ENCODE data around the gene FHL1.
A peak's percentile ranks its signal among the peaks of the same experiment; 100 is the strongest.
"Not testable (repeated sequence)": the region's sequence is repeated elsewhere in the genome, so short reads cannot be mapped to it uniquely, and the experiment has no call there.

Gene FHL1

DNA sequence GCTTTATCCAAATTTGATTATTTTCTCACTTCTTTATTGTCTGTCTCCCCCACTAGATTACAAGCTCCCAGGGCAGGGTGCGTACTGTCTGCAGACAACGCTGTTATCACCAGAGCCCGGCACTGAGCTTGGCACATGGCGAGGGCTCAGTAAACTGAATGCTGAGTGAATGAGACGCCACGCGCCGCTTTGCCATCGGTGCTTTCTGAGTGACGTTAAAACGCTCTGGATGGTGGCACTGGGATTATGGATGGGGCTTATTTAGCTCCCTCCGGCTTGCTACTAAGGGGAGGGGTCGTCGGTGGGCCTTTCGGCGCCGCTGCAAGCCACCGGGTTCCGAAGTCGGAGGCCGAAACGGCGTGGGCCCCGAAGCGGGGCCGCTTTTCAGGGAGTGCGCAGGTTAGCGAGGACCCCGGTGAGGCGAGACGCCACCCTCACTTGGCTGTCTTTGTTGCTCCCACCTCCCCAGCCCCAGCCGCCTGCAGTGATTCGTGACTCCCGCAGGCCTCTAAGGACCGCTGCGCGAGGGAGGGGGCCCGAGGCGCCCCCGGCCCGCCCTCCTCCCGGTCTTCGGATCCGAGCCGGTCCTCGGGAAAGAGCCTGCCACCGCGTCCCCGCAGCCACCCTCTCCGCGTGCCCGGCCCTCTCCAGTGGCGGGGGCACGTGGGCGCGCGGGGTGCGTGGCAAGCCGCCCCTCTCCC lies 569 bp upstream of the FHL1 start:
- no peak for DNase-seq (ENCODE audit: low read depth in 2 of 2)

DNA sequence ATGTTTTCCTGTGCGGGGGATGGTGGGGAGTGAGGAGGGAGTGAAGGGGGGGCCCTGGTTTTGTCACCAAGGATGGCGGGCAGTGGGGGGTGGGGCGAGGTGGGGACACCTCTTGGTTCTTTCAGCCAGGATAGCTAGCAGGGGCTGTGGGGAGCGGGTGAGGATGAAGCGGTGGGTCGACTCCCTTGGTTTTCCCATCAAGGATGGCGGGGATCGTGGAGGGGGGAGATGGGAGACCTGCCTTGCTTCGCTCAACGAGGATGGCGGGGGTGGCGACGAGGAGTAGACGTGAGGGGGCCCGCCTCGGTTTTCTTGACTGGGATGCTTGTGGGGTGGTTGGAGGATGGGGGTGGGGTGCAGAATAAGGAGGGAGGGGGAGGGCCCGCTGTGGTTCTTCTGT lies 643 bp downstream of the FHL1 start:
- DNase-seq (ENCODE audit: low read depth in 2 of 2): no peak

DNA sequence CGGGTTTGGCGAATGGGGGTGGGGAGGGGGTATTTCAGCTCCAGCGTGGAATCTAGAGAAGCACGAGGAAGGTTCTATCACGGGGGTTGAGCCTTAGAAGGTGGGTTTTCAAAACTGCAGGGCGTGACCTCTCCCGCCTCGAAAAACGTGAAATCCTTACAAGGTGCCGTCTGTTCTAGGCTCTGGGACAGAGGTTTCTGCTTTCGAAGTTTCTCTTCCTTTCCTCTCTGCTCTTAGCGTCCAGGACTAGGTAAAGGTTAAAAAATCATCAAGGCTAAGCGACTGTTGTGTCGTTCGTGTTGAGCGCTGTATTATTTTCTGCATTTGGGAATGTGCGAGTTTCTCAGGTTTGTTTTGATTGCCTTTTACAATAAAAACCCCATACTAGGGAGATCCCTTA lies 1.1 kb downstream of the FHL1 start:
- DNase-seq (ENCODE audit: low read depth in 2 of 2): no peak

DNA sequence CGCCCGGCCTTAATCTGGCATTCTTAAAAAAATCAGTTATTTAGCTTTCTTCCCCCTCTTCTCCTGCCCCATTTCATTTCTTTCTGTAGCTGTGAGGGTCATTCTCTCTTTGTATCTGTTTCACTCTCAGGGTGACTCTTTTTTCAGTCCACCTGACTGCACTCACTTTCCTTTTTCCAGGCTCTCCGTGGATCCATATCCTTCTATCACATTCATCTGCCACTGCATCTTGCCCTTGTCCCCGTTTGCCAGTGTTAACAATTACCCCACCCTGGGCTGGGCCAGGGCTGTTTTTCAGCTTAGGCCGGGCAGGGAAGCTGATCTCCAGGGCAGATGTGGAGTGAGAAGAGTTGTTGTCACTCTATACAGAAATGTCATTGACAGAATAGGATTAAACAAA lies 7.7 kb downstream of the FHL1 start:
- no peak for DNase-seq (ENCODE audit: low read depth in 2 of 2)

DNA sequence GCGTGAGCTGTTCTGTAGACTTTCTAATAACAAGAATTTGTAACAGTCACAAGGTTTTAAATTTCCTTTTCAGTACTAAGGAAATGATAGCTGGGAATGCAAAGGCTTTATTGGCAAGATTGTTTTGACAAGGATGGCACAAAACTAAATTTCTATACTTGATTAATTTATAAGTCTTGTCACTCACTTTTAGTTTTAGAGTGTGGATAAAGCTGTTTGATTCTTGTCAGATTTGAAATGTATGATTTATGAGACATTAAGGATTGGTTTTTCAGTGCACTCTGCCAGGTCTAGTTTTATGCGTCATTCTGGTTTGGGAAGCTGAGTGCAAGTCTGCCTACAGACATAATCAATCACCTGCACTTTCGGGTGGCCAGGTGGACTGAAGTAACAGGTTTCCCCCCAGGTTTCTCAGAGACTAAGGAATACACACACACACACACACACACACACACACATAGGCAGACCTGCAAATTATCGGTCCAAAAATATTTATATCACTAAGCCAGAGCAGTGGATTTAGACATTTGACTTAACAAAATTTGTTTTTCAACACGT lies 9.3 kb downstream of the FHL1 start:
- no peak for DNase-seq (ENCODE audit: low read depth in 2 of 2)

DNA sequence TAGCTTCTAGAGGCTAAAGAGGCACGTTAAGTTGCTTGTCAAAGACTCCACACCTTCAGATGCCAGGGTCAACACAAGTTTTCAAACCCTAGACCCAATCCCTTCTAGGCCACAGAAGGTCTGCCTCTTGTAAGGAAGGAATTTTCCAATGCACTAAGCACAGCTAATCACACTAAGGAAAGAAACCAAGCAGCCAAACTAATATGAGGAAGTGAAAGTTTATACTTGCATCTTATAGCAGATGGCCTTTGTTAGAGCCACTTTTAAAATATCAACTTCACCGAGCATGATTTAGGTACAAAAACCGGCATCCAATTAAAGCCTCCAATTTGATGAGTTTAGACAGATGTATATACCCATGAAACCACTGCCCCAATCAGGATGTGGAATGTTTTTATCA lies 9.9 kb downstream of the FHL1 start:
- DNase-seq (ENCODE audit: low read depth in 2 of 2): no peak

DNA sequence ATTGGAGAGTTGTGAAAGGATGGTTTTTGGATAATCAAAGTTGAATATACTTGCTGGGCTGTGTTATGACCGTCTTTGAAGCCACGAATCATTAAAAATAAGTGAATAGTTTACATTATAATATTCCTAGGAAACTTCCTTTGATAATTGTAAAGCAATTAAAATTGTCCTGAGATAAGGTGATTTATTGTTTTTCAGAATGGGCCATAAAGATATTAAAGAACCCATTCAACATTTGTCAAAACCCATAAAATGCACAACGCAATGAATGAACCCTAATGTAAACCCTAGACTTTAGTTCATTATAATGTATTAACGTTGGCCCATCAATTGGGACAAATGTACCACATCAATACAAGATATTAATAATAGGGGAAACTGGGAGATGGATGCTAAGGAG lies 11.4 kb downstream of the FHL1 start:
- DNase-seq (ENCODE audit: low read depth in 2 of 2): no peak

DNA sequence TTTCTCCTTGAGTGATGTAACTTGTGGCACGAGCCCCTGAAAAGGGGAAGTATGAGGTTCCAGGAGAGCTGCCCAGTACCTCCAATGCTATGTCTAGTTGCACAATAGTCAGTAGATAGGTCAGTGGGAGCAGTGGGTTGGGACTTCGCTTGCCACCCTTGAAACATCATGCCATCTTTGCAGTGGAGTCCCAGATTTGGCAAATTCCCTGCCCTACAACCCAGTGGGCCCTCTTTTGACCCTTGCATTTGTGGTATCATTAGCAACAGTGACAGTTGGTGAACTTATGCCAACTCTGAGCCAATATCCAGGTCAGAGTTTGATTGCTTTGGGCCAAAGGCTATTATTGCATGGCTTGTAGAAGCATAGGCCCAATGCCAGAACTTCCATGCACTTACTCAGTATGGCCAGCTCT lies 12.3 kb downstream of the FHL1 start:
- no peak for DNase-seq (ENCODE audit: low read depth in 2 of 2)

DNA sequence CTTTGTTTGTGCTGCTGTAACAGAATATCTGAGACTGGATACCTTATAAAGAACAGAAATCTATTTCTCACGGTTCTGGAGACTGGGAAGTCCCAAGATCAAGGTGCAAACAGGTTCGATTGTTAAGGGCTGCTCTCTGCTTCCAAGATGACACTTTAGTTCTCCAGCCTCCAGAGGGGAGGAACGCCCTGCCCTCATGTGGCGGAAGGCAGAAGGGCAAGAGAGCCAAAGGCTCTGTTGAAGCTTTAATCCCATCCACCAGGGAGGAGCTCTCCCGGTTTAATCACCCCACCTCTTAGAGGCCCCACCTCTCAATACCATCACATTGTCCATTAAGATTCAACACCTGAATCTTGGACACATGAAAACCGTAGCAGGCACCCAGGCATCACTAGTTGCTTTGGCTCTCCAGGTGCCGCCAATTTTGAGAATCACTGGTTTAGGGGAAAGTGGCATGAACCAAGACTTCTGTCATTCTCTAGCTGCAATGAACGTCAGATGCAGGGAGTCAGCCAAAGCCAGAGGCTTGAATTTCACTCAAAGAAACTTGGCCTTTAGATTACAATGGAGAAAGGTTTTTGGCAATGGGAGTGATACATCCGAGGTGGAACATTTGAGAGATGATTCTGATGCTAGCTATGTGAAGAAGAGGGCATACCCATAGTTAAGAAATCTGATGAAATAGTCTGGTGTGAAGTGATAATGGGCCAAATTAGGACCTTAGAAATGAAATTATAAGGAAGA lies 15.7 kb downstream of the FHL1 start:
- peak in 1 of 2 donors; percentile 15 for DNase-seq (ENCODE audit: low read depth in 2 of 2)

DNA sequence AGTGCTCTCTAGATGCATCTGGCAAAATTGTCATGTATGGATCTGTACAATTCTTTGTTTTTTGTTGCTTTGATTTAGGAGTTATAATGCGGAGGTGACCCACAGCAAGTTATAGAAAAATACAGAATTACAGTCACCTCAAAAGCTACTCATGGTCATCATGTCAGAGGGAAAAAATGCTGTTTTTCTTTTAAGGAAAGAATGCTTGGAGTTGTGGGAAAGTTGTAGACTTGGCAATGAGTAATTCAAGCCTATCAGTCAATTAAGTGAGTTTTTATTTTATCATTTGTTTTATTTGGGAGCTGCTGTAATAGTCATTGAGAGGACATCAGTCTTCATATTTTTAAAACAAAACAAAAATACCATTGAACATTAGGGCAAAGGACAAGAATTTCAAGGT lies 16.4 kb downstream of the FHL1 start:
- DNase-seq (ENCODE audit: low read depth in 2 of 2): no peak

DNA sequence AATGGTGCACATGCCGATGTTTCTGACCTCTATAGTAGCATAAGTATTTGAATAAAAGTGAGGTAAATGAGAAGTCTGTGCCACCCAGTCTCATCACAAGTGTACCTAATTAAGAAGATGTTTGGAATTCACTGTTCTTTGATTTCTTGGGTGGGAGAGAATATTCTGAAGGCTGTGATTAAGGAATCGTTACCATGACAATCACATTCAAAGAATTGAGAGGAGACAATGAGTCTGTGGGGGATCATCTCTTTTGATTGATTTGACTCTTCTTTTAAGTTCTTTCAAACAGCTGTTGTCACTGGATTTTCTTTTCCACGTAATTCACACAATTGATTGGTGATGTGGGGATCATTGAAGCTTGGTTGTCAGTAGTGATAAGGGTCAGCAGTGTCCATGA lies 18.1 kb downstream of the FHL1 start:
- no peak for DNase-seq (ENCODE audit: low read depth in 2 of 2)

DNA sequence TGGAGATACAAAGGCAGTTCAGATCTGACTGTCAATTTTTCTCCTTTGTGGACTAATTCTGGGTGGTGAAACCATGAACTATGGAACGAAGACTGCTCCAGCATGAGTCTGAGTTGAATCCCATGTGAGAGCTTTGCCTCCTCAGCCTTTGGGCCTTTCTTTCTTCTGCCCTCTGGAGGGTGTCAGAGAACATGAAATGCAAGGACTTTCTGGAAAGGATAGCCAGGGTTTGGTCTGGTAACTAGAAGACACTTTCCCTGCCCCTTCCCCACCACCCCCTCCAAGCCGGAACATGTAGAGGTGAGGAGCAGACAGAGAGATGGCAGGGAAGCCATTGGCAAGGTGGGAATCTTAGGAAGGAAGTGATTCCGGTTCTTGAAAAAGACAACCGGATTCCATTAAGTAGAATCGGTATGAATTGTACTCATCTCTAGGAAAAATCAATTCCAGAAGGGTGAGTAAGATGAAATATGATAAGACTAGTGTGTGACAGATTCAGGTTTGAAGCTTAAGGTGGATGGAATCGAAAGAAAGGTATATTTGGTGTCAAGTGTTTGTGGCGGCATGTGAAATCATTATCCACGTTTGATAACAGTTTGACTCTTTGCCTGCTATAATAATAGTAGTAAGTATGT lies 19.0 kb downstream of the FHL1 start:
- DNase-seq (ENCODE audit: low read depth in 2 of 2): no peak

DNA sequence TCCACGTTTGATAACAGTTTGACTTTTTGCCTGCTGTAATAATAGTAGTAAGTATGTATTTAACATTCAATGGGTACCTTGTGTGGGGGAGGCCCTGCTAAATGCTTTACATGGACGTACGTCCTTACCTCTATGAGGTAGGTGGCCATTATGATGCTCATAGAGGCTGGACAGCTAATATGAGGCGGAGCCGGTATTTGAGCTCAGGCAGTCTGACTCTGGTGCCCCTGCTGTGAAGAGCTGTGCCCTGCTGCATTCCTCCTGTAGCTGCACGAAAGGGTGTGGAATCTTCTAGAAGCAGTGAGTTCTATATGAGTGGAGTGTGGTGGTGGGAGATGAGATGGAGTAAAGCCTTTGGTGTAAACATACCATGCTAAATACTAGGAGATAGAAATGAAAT lies 20.7 kb downstream of the FHL1 start:
- DNase-seq (ENCODE audit: low read depth in 2 of 2): not testable (repeated sequence)

DNA sequence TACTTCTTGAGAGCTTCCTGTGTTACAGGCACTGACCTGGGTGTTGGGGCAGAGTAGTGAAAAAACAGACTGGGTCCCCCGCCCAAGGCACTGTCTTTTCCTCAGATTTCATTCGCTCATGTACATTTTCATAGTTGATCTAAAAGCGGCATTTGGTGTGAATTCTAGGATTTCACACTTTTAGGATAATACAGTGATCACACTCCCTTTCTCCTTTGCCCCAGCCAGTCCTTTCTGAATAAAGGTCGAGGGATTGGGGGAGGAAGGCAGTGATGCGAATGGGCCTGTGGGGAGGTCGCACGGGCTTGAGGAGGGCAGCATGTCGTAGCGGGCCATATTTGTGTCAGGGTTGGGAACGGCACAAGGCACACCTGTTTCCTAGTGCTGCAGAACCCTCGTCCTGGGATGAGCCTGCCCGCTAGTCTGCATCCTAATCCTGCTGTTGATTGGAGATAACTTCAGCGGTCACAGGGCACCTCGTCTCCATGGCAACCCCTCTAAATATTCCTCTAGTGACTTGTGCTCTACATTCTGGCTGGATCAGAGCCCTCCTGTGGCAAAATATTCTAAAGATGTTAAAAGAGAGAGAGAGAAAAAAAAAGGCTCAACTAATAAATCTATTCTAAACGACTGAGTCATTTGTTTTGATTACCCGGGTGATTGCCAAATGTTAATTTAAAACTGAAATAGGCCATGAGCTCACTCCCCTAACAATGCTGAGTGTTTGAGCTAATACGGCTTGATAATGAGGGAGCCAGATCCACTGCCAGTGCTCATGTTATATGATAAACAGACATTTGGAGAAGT lies 21.8 kb downstream of the FHL1 start:
- no peak for DNase-seq (ENCODE audit: low read depth in 2 of 2)

DNA sequence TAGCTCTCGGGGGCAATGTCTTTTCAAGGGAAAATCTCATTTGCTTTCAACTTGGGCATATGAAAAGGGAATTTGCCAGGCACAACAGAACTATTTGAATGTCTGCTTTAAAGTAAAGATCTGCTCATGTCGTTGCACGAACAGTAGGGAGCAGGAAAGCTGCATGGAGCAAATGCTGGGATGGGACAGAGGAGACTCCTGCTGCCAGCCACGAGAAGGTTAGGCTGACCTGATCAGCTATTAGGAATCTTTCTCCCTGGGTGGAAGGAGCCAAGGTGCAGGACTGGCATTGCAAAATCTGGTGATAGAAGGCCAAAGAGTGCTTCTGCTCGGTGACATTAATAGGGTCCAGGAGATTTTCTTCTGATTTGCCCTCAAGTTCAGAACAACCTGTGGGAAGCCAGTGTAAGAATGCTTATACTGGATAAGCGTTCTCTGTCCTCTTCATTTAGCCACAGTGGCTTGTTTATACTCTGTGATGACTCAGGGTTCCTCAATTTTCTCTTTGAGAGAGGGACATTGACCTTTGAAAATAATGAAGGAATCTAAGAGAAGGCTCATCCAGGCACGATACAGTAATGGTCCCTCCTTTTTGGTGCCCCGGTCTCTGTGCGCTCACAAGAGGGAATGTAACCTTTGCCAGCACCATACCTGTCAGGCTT lies 22.9 kb downstream of the FHL1 start:
- no peak for DNase-seq (ENCODE audit: low read depth in 2 of 2)

DNA sequence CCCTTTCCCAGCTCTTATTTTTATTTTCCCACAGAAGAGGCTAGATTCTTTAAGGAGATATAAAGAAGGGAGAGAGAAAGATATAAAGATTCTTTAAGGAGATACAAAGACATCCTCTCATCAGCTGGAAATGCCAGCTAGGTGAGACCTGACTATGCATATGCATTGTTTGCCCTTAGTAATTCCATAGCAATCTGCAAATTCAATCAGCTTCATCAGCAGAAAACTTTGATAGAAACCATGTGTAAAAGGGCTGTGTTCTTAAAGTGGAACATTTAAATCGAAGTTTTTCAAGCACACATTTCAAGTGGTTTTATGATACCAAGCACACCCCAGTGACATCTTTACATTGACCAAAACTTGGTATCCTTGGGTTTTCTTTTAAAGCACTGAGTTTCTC lies 24.1 kb downstream of the FHL1 start:
- no peak for DNase-seq (ENCODE audit: low read depth in 2 of 2)

DNA sequence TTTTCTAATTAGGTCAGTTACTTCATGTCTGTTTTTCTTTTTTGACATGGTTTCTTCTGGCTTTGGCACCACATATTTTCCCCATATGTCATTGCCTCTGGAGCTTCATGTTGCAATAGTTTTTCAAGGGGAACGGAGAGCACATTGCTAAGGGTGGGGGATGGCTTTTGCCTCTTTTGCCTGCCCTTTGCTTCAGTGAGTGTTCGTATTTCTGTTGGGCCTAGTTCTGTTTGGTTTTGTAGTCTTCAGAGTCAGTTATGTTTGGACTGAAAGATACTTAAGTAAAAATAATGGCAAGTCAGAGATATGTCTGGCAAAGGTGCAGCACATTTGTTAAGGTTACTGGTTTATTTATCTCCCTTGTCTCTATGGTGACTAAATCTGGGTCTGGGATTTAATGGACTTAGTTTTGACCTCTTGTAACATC lies 29.1 kb downstream of the FHL1 start:
- no peak for DNase-seq (ENCODE audit: low read depth in 2 of 2)

DNA sequence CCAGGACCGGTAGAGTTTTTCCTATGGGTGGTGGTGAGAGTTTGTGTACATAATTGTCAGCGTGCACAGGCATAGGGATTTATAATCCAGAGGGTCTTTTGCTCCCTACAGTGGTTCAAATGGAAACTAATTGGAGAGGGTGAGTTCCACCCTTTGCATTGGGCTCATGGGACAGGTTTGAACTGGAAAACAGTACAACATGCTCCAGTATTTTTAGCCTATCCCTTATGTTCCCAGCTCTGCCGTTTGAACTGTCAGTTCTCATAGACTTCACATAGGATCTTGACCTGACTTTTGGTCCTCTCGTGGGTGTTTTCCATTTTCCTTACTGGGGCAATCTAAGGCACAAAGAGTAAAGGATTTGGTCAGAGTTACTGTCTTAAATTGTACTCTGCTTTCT lies 31.8 kb downstream of the FHL1 start:
- no peak for DNase-seq (ENCODE audit: low read depth in 2 of 2)

DNA sequence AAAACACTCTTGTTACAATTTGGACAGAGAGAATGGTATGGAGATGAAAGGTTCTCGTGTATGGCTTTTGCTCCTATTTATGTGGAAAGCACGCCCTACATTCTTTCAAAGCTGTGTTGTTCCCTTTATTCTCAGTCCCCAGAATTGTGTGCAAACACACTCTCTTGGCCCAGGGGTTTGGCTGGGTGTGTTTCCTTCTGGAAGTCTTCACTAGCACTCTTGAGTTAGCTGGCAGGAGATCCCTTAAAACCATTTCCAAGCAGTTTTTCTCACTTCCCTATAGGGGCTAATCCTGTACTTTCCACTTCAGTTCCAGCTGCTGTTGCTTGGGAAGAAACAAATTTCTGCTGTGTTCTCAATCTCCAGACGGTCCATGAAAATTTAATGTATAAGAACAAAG lies 35.1 kb downstream of the FHL1 start:
- DNase-seq (ENCODE audit: low read depth in 2 of 2): no peak

DNA sequence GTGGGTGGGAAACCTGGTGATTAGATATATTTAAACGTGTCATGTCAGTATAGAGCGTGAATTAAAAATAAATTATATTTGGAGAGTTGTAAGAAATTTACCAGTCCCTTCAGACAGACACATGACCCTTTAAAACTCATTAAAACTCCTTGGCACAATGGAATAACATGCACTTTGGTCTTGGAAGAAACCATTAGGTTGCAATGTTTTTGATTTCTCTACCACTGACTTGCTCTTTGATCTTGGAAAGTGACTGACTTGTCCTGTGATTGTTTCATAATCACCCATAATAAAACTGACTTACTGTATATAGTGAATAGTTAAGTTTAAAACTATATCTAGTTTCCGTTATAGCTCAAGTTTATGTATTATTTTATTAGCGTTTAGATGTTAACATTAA lies 35.8 kb downstream of the FHL1 start:
- DNase-seq (ENCODE audit: low read depth in 2 of 2): no peak

DNA sequence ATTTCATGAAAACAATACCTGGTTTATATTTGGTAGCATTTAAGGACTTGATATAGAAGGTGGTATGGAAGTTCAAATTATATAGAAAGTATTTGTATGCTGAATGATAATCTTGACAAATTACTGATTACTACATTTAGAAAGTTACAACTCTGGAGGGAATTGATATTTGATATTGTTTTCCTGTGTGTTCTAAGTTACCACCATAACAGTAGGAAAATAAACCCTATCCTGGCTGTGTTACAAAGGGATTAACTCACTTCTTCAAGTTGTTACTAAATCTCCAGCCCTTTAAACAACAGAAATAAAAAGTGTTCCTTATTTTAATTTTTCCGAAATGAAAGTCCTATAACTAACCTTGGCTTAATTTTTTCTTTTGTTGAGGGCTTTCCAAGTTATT lies 36.6 kb downstream of the FHL1 start:
- no peak for DNase-seq (ENCODE audit: low read depth in 2 of 2)

Data from stimulated activated CD8-positive, alpha-beta memory T cell treated with anti-CD3 and anti-CD28 coated beads, Interleukin-7, amount 100 ng/mL, for 4 hours (primary cell).